Activated CD8-positive, alpha-beta memory T cell treated with anti-CD3 and anti-CD28 coated beads, Interleukin-2, amount 50 U/mL, for 24 hours (primary cell): ENCODE data around the gene ARHGAP33.
"Not testable (repeated sequence)": the region's sequence is repeated elsewhere in the genome, so short reads cannot be mapped to it uniquely, and the experiment has no call there.

Experiments used
- DNase-seq: peaks from one replicate; pipeline ENCODE4 v3.0.0-alpha.2; 2020; ENCODE audit errors: extremely low read depth

ARHGAP33 gene

GRCh38 chr19:35830986-35831385 lies 55.6 kb downstream of the ARHGAP33 start:
- no peak for DNase-seq

- DNase-seq: no peak
Observed at GRCh38 chr19:35832054-35832453, 56.7 kb downstream of the ARHGAP33 start.

- DNase-seq: no peak
Observed at GRCh38 chr19:35833972-35834371, 58.6 kb downstream of the ARHGAP33 start.

GRCh38 chr19:35836096-35836495 lies 60.7 kb downstream of the ARHGAP33 start:
- not testable (repeated sequence) for DNase-seq
